Activated T-helper 2 cell treated with anti-CD3 and anti-CD28 coated beads, Interferon-gamma antibody, Interleukin-2, Interleukin-4, amounts not matched to agents 10 μg/mL and 5 μg/mL and 100 μg/mL, durations not matched to agents 14 hours and 24 hours and 36 hours (primary cell): ENCODE results near the gene HDDC2. TPM values are rescaled to one million over a fixed set of nuclear protein-coding genes. Genes with fewer than 3 reads are reported as not detected.

Experiments
- DNase-seq: peaks from one replicate; pipeline ENCODE4 v3.0.0; 2021; ENCODE audit warnings: low spot score
- H3K27ac Mint-ChIP-seq: one replicate; pipeline ENCODE4 v1.8.0; 2021; ENCODE audit warnings: mixed read lengths
- H3K27me3 Mint-ChIP-seq: one replicate; pipeline ENCODE4 v1.8.0; 2021; ENCODE audit warnings: low read depth, mixed read lengths
- H3K36me3 Mint-ChIP-seq: one replicate; pipeline ENCODE4 v1.8.0; 2021; ENCODE audit warnings: low read depth, mixed read lengths
- H3K4me1 Mint-ChIP-seq: one replicate; pipeline ENCODE4 v1.8.0; 2021; ENCODE audit warnings: low read depth, mixed read lengths
- H3K4me3 Mint-ChIP-seq: one replicate; pipeline ENCODE4 v1.8.0; 2021; ENCODE audit warnings: low read depth, mild to moderate bottlenecking, moderate library complexity, mixed read lengths
- H3K9me3 Mint-ChIP-seq: one replicate; pipeline ENCODE4 v1.8.0; 2021; ENCODE audit warnings: mixed read lengths
- intact Hi-C: fragments of 100-400 bp; cut with micrococcal nuclease; formaldehyde crosslinking; loops from one replicate; pipeline ENCODE4 v1.15.1; 2023
- total RNA-seq: library from RNA; stranded (reverse); gene quantifications from 2 replicates; pipeline ENCODE4 v1.2.3, GENCODE V29; 2022

HDDC2 gene
- total RNA-seq, result 78.3 and 80.7 TPM in 2 replicates

- H3K4me1 Mint-ChIP-seq, result peaks cover 33% of the 10 kb centered on the region
- peak within 1 kb of the TSS; percentile 91 for H3K27ac Mint-ChIP-seq
- intact Hi-C loops, result loop anchor here (2.0 to 10.0 kb wide), 4 partner anchors 109 to 653 kb away; partner anchors contain the start of genes HINT3 and TPD52L1
- H3K27me3 Mint-ChIP-seq, result peaks cover 26% of the 10 kb centered on the region
- H3K9me3 Mint-ChIP-seq, result peaks cover 4% of the 10 kb centered on the region
- peak; percentile 28 for DNase-seq
- peaks cover 44% of the 10 kb centered on the region for H3K36me3 Mint-ChIP-seq
- peak within 1 kb of the TSS; percentile 93 for H3K4me3 Mint-ChIP-seq
Observed at GRCh38 chr6:125301435-125302391, at the start of gene HDDC2. Gene HDDC2, minus strand, starts transcription at chr6:125301967. Its CDS starts 35 bp downstream, at chr6:125301932.

- H3K4me1 Mint-ChIP-seq, result no peaks in the 10 kb centered on the region
- H3K4me3 Mint-ChIP-seq, result no peak overlapping the region
- peaks cover 5% of the 10 kb centered on the region for H3K27me3 Mint-ChIP-seq
- no peaks in the 10 kb centered on the region for H3K36me3 Mint-ChIP-seq
- DNase-seq, result no peak
- intact Hi-C loops, result no loop called here
- no peak overlapping the region for H3K27ac Mint-ChIP-seq
- H3K9me3 Mint-ChIP-seq, result no peaks in the 10 kb centered on the region
Observed at GRCh38 chr6:125346926-125347563, 45.3 kb upstream of the HDDC2 start.

GRCh38 chr6:125346201-125346925, 44.6 kb upstream of the HDDC2 start:
- Mint-ChIP-seq H3K27me3 (peaks cover 5% of the 10 kb centered on the region), H3K9me3 (no peaks in the 10 kb centered on the region), H3K27ac (no peak overlapping the region), H3K4me1 (no peaks in the 10 kb centered on the region), H3K4me3 (no peak overlapping the region), H3K36me3 (no peaks in the 10 kb centered on the region)
- intact Hi-C loops, result no loop called here
- DNase-seq, result no peak

GRCh38 chr6:125341460-125341859, 39.7 kb upstream of the HDDC2 start:
- no peak for DNase-seq
- Mint-ChIP-seq H3K27me3 (peaks cover 5% of the 10 kb centered on the region), H3K9me3 (no peaks in the 10 kb centered on the region), H3K27ac (no peak overlapping the region), H3K36me3 (no peaks in the 10 kb centered on the region), H3K4me3 (no peak overlapping the region), H3K4me1 (no peaks in the 10 kb centered on the region)
- intact Hi-C loops, result no loop called here

- no peak for DNase-seq
- intact Hi-C loops, result no loop called here
- H3K27me3 Mint-ChIP-seq, result peaks cover 5% of the 10 kb centered on the region
- no peaks in the 10 kb centered on the region for H3K9me3 Mint-ChIP-seq
- no peaks in the 10 kb centered on the region for H3K36me3 Mint-ChIP-seq
- no peaks in the 10 kb centered on the region for H3K4me1 Mint-ChIP-seq
- H3K27ac Mint-ChIP-seq, result no peak overlapping the region
- no peak overlapping the region for H3K4me3 Mint-ChIP-seq
Observed at GRCh38 chr6:125340991-125341390, 39.2 kb upstream of the HDDC2 start.

GRCh38 chr6:125340175-125340835, 38.5 kb upstream of the HDDC2 start:
- H3K9me3 Mint-ChIP-seq, result no peaks in the 10 kb centered on the region
- DNase-seq, result no peak

GRCh38 chr6:125339653-125340052, 37.9 kb upstream of the HDDC2 start:
- Mint-ChIP-seq H3K4me3 (no peak overlapping the region), H3K36me3 (no peaks in the 10 kb centered on the region), H3K27ac (no peak overlapping the region), H3K27me3 (peaks cover 5% of the 10 kb centered on the region), H3K9me3 (no peaks in the 10 kb centered on the region), H3K4me1 (no peaks in the 10 kb centered on the region)
- DNase-seq, result no peak
- intact Hi-C loops, result no loop called here

More at GRCh38 chr6:125340175-125340835, 38.5 kb upstream of the HDDC2 start:
- peaks cover 5% of the 10 kb centered on the region for H3K27me3 Mint-ChIP-seq
- no peak overlapping the region for H3K4me3 Mint-ChIP-seq
- H3K4me1 Mint-ChIP-seq, result no peaks in the 10 kb centered on the region
- no peak overlapping the region for H3K27ac Mint-ChIP-seq
- no peaks in the 10 kb centered on the region for H3K36me3 Mint-ChIP-seq
- intact Hi-C loops, result no loop called here

GRCh38 chr6:125338381-125338780, 36.6 kb upstream of the HDDC2 start:
- no peaks in the 10 kb centered on the region for H3K36me3 Mint-ChIP-seq
- H3K4me3 Mint-ChIP-seq, result no peak overlapping the region
- no peaks in the 10 kb centered on the region for H3K9me3 Mint-ChIP-seq
- no peak overlapping the region for H3K27ac Mint-ChIP-seq
- H3K27me3 Mint-ChIP-seq, result peaks cover 6% of the 10 kb centered on the region
- intact Hi-C loops, result no loop called here
- no peaks in the 10 kb centered on the region for H3K4me1 Mint-ChIP-seq
- DNase-seq, result no peak

- Mint-ChIP-seq H3K4me1 (no peaks in the 10 kb centered on the region), H3K27ac (no peak overlapping the region), H3K4me3 (no peak overlapping the region), H3K9me3 (no peaks in the 10 kb centered on the region), H3K27me3 (peaks cover 10% of the 10 kb centered on the region), H3K36me3 (no peaks in the 10 kb centered on the region)
- no peak for DNase-seq
- intact Hi-C loops, result no loop called here
Observed at GRCh38 chr6:125337706-125338105, 35.9 kb upstream of the HDDC2 start.

- no peaks in the 10 kb centered on the region for H3K36me3 Mint-ChIP-seq
- no peak for DNase-seq
- H3K27me3 Mint-ChIP-seq, result peaks cover 28% of the 10 kb centered on the region
Observed at GRCh38 chr6:125332664-125333063, 30.9 kb upstream of the HDDC2 start.

GRCh38 chr6:125325586-125325985, 23.8 kb upstream of the HDDC2 start:
- no peak for DNase-seq
- intact Hi-C loops, result no loop called here
- Mint-ChIP-seq H3K27ac (no peak overlapping the region), H3K36me3 (no peaks in the 10 kb centered on the region), H3K4me1 (no peaks in the 10 kb centered on the region), H3K9me3 (no peaks in the 10 kb centered on the region), H3K27me3 (peaks cover 24% of the 10 kb centered on the region), H3K4me3 (no peak overlapping the region)

More at GRCh38 chr6:125332664-125333063, 30.9 kb upstream of the HDDC2 start:
- no peaks in the 10 kb centered on the region for H3K9me3 Mint-ChIP-seq
- intact Hi-C loops, result no loop called here
- H3K4me3 Mint-ChIP-seq, result no peak overlapping the region
- no peaks in the 10 kb centered on the region for H3K4me1 Mint-ChIP-seq
- no peak overlapping the region for H3K27ac Mint-ChIP-seq

GRCh38 chr6:125323376-125323775, 21.6 kb upstream of the HDDC2 start:
- no peaks in the 10 kb centered on the region for H3K36me3 Mint-ChIP-seq
- H3K27me3 Mint-ChIP-seq, result peaks cover 17% of the 10 kb centered on the region
- H3K27ac Mint-ChIP-seq, result no peak overlapping the region
- DNase-seq, result no peak
- no peak overlapping the region for H3K4me3 Mint-ChIP-seq
- no peaks in the 10 kb centered on the region for H3K4me1 Mint-ChIP-seq
- no peaks in the 10 kb centered on the region for H3K9me3 Mint-ChIP-seq
- intact Hi-C loops, result no loop called here
